GM23248 (cell line): ENCODE results near the gene TNNI3K.

ENCODE experiments used
- EZH2 ChIP-seq: fragments of 200-600 bp; sonication (generic); IDR thresholded peaks from 2 replicates; pipeline ENCODE4 v1.6.1; 2018; ENCODE audit warnings: antibody characterized with exemption, mild to moderate bottlenecking; ENCODE audit not compliant: insufficient read depth, poor library complexity, severe bottlenecking
- EZH2phosphoT487 ChIP-seq: fragments of 200-600 bp; sonication (generic); IDR thresholded peaks from 2 replicates; pipeline ENCODE4 v1.6.1; 2018; ENCODE audit warnings: antibody characterized with exemption, moderate library complexity, mild to moderate bottlenecking, low read depth; ENCODE audit not compliant: insufficient read depth

GRCh38 chr1:74437035-74437434, 201.8 kb downstream of the TNNI3K start:
- TF ChIP-seq EZH2 (no peak), EZH2phosphoT487 (no peak)
